Measurements from ENCODE around the gene TTC13. TPM values are rescaled to one million over a fixed set of nuclear protein-coding genes. Genes with fewer than 3 reads are reported as not detected.

The TTC13 gene
- total RNA-seq, 3 donors from 2014 or later (not counting 1 experiment from before 2014, with no cell fraction given): 72.4 to 90.1 (median 80.4) TPM

GRCh38 chr1:230863449-230863848, 115.2 kb downstream of the TTC13 start:
- no peak overlapping the region for H3K27ac ChIP-seq (ENCODE audit: low read length)
- intact Hi-C loops (cut with micrococcal nuclease): no loop called here

GRCh38 chr1:230861970-230862595, 116.6 kb downstream of the TTC13 start:
- no peaks in the 10 kb centered on the region for H3K36me3 Mint-ChIP-seq
- no peak for TF ChIP-seq CTCF (IDR thresholded peaks at IDR 0.05)
- no peak overlapping the region for H3K27ac Mint-ChIP-seq
- H3K4me1 Mint-ChIP-seq: peaks cover 2% of the 10 kb centered on the region in 2 donors
- intact Hi-C loops (cut with micrococcal nuclease): no loop called here
- Histone ChIP-seq H3K36me3 (ENCODE audit: control insufficient read depth, insufficient read depth, low read length) (no peaks in the 10 kb centered on the region), H3K4me1 (ENCODE audit: control insufficient read depth, insufficient read depth, low read length) (no peaks in the 10 kb centered on the region), H3K9me3 (ENCODE audit: control insufficient read depth, insufficient read depth, low read length) (no peaks in the 10 kb centered on the region), H3K27me3 (ENCODE audit: control insufficient read depth, insufficient read depth, low read length) (no peaks in the 10 kb centered on the region), H3K4me3 (ENCODE audit: low read length) (no peak overlapping the region), H3K27ac (ENCODE audit: low read length) (no peak overlapping the region)
- DNase-seq (no peak), ATAC-seq (no peak)
- no peak overlapping the region for H3K4me3 Mint-ChIP-seq
- 88% methylated on average over 3 of the region's 4 CpGs for WGBS (ENCODE audit: insufficient coverage)
- no peaks in the 10 kb centered on the region for H3K9me3 Mint-ChIP-seq
- H3K27me3 Mint-ChIP-seq (ENCODE audit: low read depth in 2 of 2): peaks cover 7 to 10% of the 10 kb centered on the region in 2 donors

More at GRCh38 chr1:230863449-230863848, 115.2 kb downstream of the TTC13 start:
- no peak overlapping the region for H3K27ac Mint-ChIP-seq
- DNase-seq (no peak), ATAC-seq (no peak)
- H3K27me3 Mint-ChIP-seq (ENCODE audit: low read depth in 2 of 2): peaks cover 7 to 15% of the 10 kb centered on the region in 2 donors
- H3K4me1 Mint-ChIP-seq: peaks cover 8 to 11% of the 10 kb centered on the region in 2 donors
- no peaks in the 10 kb centered on the region for H3K9me3 ChIP-seq (ENCODE audit: control insufficient read depth, insufficient read depth, low read length)
- no peaks in the 10 kb centered on the region for H3K36me3 Mint-ChIP-seq
- H3K4me3 ChIP-seq (ENCODE audit: low read length): no peak overlapping the region
- H3K27me3 ChIP-seq (ENCODE audit: control insufficient read depth, insufficient read depth, low read length): peaks cover 5% of the 10 kb centered on the region
- H3K36me3 ChIP-seq (ENCODE audit: control insufficient read depth, insufficient read depth, low read length): no peaks in the 10 kb centered on the region
- WGBS (ENCODE audit: insufficient coverage): 53% methylated on average over 6 of the region's 6 CpGs
- TF ChIP-seq CTCF (IDR thresholded peaks at IDR 0.05): no peak
- H3K9me3 Mint-ChIP-seq: no peaks in the 10 kb centered on the region
- H3K4me3 Mint-ChIP-seq: no peak overlapping the region
- peaks cover 7% of the 10 kb centered on the region for H3K4me1 ChIP-seq (ENCODE audit: control insufficient read depth, insufficient read depth, low read length)

- ATAC-seq: no peak
- H3K9me3 ChIP-seq (ENCODE audit: control insufficient read depth, insufficient read depth, low read length): no peaks in the 10 kb centered on the region
- peaks cover 3 to 4% of the 10 kb centered on the region in 2 donors for H3K27me3 Mint-ChIP-seq (ENCODE audit: low read depth in 2 of 2)
- no peak overlapping the region for H3K27ac Mint-ChIP-seq
- TF ChIP-seq CTCF (IDR thresholded peaks at IDR 0.05): no peak
- no peak for DNase-seq
- H3K9me3 Mint-ChIP-seq: no peaks in the 10 kb centered on the region
- H3K36me3 ChIP-seq (ENCODE audit: control insufficient read depth, insufficient read depth, low read length): no peaks in the 10 kb centered on the region
- no peaks in the 10 kb centered on the region for H3K4me1 Mint-ChIP-seq
- no peaks in the 10 kb centered on the region for H3K36me3 Mint-ChIP-seq
- 98% methylated on average over 12 of the region's 13 CpGs for WGBS (ENCODE audit: insufficient coverage)
- no peak overlapping the region for H3K27ac ChIP-seq (ENCODE audit: low read length)
- H3K27me3 ChIP-seq (ENCODE audit: control insufficient read depth, insufficient read depth, low read length): no peaks in the 10 kb centered on the region
- no peak overlapping the region for H3K4me3 Mint-ChIP-seq
- intact Hi-C loops (cut with micrococcal nuclease): no loop called here
- no peak overlapping the region for H3K4me3 ChIP-seq (ENCODE audit: low read length)
- no peaks in the 10 kb centered on the region for H3K4me1 ChIP-seq (ENCODE audit: control insufficient read depth, insufficient read depth, low read length)
These were observed 117.2 kb downstream of the TTC13 start for GRCh38 chr1:230861489-230861888.

All from natural killer cell (primary cell).